ENCODE measurements around the gene RBM47.
"Not testable (repeated sequence)": the region's sequence is repeated elsewhere in the genome, so short reads cannot be mapped to it uniquely, and the experiment has no call there.

The RBM47 gene

GRCh38 chr4:40531636-40532023 is 98.0 kb downstream of the RBM47 start:
- TF ChIP-seq GATA1 (IDR thresholded peaks at IDR 0.05; ENCODE audit: low read depth, low read length) = no peak
- TF ChIP-seq POLR2A (IDR thresholded peaks at IDR 0.05; ENCODE audit: low read length) = no peak
- DNase-seq = no peak

- TF ChIP-seq POLR2A (IDR thresholded peaks at IDR 0.05; ENCODE audit: low read length) = no peak
- TF ChIP-seq GATA1 (IDR thresholded peaks at IDR 0.05; ENCODE audit: low read depth, low read length) = no peak
- peak; percentile 50 to 57 for DNase-seq
Observed at GRCh38 chr4:40530961-40531635, 98.6 kb downstream of the RBM47 start.

GRCh38 chr4:40526741-40527140 is 102.9 kb downstream of the RBM47 start:
- TF ChIP-seq POLR2A (IDR thresholded peaks at IDR 0.05; ENCODE audit: low read length) (no peak), GATA1 (IDR thresholded peaks at IDR 0.05; ENCODE audit: low read depth, low read length) (no peak)
- DNase-seq = no peak

GRCh38 chr4:40525752-40526598 is 103.7 kb downstream of the RBM47 start:
- peak; percentile 30 to 35 for DNase-seq
- no peak for TF ChIP-seq POLR2A (IDR thresholded peaks at IDR 0.05; ENCODE audit: low read length)
- no peak for TF ChIP-seq GATA1 (IDR thresholded peaks at IDR 0.05; ENCODE audit: low read depth, low read length)

GRCh38 chr4:40524366-40525041 is 105.2 kb downstream of the RBM47 start:
- TF ChIP-seq GATA1 (IDR thresholded peaks at IDR 0.05; ENCODE audit: low read depth, low read length) = no peak
- no peak for TF ChIP-seq POLR2A (IDR thresholded peaks at IDR 0.05; ENCODE audit: low read length)
- no peak for DNase-seq

- TF ChIP-seq GATA1 (IDR thresholded peaks at IDR 0.05; ENCODE audit: low read depth, low read length) = no peak
- TF ChIP-seq POLR2A (IDR thresholded peaks at IDR 0.05; ENCODE audit: low read length) = no peak
- no peak for DNase-seq
Observed at GRCh38 chr4:40523581-40523980, 106.1 kb downstream of the RBM47 start.

GRCh38 chr4:40521957-40522356 is 107.7 kb downstream of the RBM47 start:
- DNase-seq = no peak
- TF ChIP-seq GATA1 (IDR thresholded peaks at IDR 0.05; ENCODE audit: low read depth, low read length) (no peak), POLR2A (IDR thresholded peaks at IDR 0.05; ENCODE audit: low read length) (no peak)

GRCh38 chr4:40520533-40520932 is 109.1 kb downstream of the RBM47 start:
- DNase-seq = no peak
- TF ChIP-seq GATA1 (IDR thresholded peaks at IDR 0.05; ENCODE audit: low read depth, low read length) (no peak), POLR2A (IDR thresholded peaks at IDR 0.05; ENCODE audit: low read length) (no peak)

GRCh38 chr4:40517081-40517480 is 112.6 kb downstream of the RBM47 start:
- not testable (repeated sequence) for DNase-seq

- TF ChIP-seq GATA1 (IDR thresholded peaks at IDR 0.05; ENCODE audit: low read depth, low read length) (no peak), POLR2A (IDR thresholded peaks at IDR 0.05; ENCODE audit: low read length) (no peak)
- DNase-seq = no peak
Observed at GRCh38 chr4:40516651-40517050, 113.0 kb downstream of the RBM47 start.

- no peak for TF ChIP-seq GATA1 (IDR thresholded peaks at IDR 0.05; ENCODE audit: low read depth, low read length)
- TF ChIP-seq POLR2A (IDR thresholded peaks at IDR 0.05; ENCODE audit: low read length) = no peak
- peak; percentile 76 to 83 for DNase-seq
Observed at GRCh38 chr4:40515398-40516293, 114.0 kb downstream of the RBM47 start.

GRCh38 chr4:40515037-40515397 is 114.6 kb downstream of the RBM47 start:
- DNase-seq = no peak
- TF ChIP-seq GATA1 (IDR thresholded peaks at IDR 0.05; ENCODE audit: low read depth, low read length) (no peak), POLR2A (IDR thresholded peaks at IDR 0.05; ENCODE audit: low read length) (no peak)

- TF ChIP-seq GATA1 (IDR thresholded peaks at IDR 0.05; ENCODE audit: low read depth, low read length) (no peak), POLR2A (IDR thresholded peaks at IDR 0.05; ENCODE audit: low read length) (no peak)
- no peak for DNase-seq
Observed at GRCh38 chr4:40514497-40514951, 115.1 kb downstream of the RBM47 start.
